Measurements from ENCODE around the gene HPS3. TPM values are rescaled to one million over a fixed set of nuclear protein-coding genes. Genes with fewer than 3 reads are reported as not detected.

The HPS3 gene
- total RNA-seq, 2 experiments from 2014 or later = 26.2 to 38.8 TPM

- BruUV-seq (replicated peaks) = no TSS peak
- no peaks in the 10 kb centered on the region for H3K9me2 ChIP-seq (ENCODE audit: insufficient read depth, low read length)
- no peaks in the 10 kb centered on the region; the same call in 1 of the 2 replicates for H3K36me3 ChIP-seq (ENCODE audit: insufficient read depth, low read length)
- H3K27ac ChIP-seq (ENCODE audit: low read depth, low read length, poor library complexity, severe bottlenecking) = no peak overlapping the region
- ChIA-PET POLR2A (interaction anchor here (0.7 to 1.3 kb wide), 5 partner anchors 10 to 174 kb away, joined by 3 to 4 read pairs (median 3); no protein-coding TSS in a partner anchor), CTCF (ENCODE audit: unreplicated experiment) (interaction anchor here (1.1 kb wide), 1 partner anchor 9 kb away, joined by 3 read pairs; no protein-coding TSS in a partner anchor)
- H2AFZ ChIP-seq (ENCODE audit: low read length) = no peak overlapping the region
- no peak for DNase-seq (ENCODE audit: low spot score)
- no peak overlapping the region for H3K4me2 ChIP-seq (ENCODE audit: low read length)
- H3K4me1 ChIP-seq (ENCODE audit: insufficient read depth, low read length, poor library complexity, severe bottlenecking) = peaks cover 1% of the 10 kb centered on the region
- intact Hi-C loops (cut with micrococcal nuclease; ENCODE audit: unreplicated experiment) = no loop called here
- peaks cover 17% of the 10 kb centered on the region for H3K9me3 ChIP-seq (ENCODE audit: low read length)
- H4K20me1 ChIP-seq (ENCODE audit: insufficient read depth, low read length) = no peaks in the 10 kb centered on the region
- no peak for TF ChIP-seq CTCF (conservative IDR thresholded peaks at IDR 0.05; ENCODE audit: low read length)
- TF ChIP-seq EZH2phosphoT487 (IDR thresholded peaks at IDR 0.05; ENCODE audit: borderline replicate concordance, low read depth, low read length) = no peak
- no peak overlapping the region for H3K4me3 ChIP-seq (ENCODE audit: low read depth, low read length, poor library complexity, severe bottlenecking)
- H3K79me2 ChIP-seq (ENCODE audit: insufficient read depth, low read depth, low read length) = no peaks in the 10 kb centered on the region
Measured at GRCh38 chr3:149101154-149101553, 28.3 kb upstream of the HPS3 start.

DNA sequence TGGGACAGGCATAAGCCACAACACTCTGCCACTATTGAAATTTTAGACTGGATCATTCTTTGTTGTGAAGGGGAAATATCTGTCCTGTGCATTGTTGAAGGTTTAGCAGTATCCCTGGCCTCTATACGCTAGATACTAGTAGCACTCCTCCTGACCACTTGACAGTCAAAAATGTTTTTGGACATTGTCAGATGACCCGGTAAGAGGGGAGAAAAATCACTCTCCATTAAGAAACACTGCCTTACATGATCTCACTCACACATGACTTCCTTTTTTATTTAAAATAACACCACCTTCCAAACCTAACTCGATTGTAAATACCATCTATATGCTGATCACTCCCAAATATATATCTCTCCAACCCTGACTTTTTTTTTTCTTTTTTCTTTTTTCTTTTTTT lies 27.8 kb upstream of the HPS3 start:
- H3K9me2 ChIP-seq (ENCODE audit: insufficient read depth, low read length) = no peaks in the 10 kb centered on the region
- H3K9me3 ChIP-seq (ENCODE audit: low read length) = peaks cover 22% of the 10 kb centered on the region
- no peaks in the 10 kb centered on the region for H4K20me1 ChIP-seq (ENCODE audit: insufficient read depth, low read length)
- H3K4me3 ChIP-seq (ENCODE audit: low read depth, low read length, poor library complexity, severe bottlenecking) = no peak overlapping the region
- no peak overlapping the region for H3K27ac ChIP-seq (ENCODE audit: low read depth, low read length, poor library complexity, severe bottlenecking)
- intact Hi-C loops (cut with micrococcal nuclease; ENCODE audit: unreplicated experiment) = no loop called here
- H3K4me1 ChIP-seq (ENCODE audit: insufficient read depth, low read length, poor library complexity, severe bottlenecking) = no peaks in the 10 kb centered on the region
- TF ChIP-seq EZH2phosphoT487 (IDR thresholded peaks at IDR 0.05; ENCODE audit: borderline replicate concordance, low read depth, low read length) = no peak
- TF ChIP-seq CTCF (conservative IDR thresholded peaks at IDR 0.05; ENCODE audit: low read length) = no peak
- no peaks in the 10 kb centered on the region; the same call in 1 of the 2 replicates for H3K36me3 ChIP-seq (ENCODE audit: insufficient read depth, low read length)
- H2AFZ ChIP-seq (ENCODE audit: low read length) = no peak overlapping the region
- ChIA-PET CTCF (ENCODE audit: unreplicated experiment) (no interaction called here), POLR2A (interaction anchor here (1.0 to 1.3 kb wide), 3 partner anchors 15 to 130 kb away, joined by 3 read pairs; no protein-coding TSS in a partner anchor)
- no peaks in the 10 kb centered on the region for H3K79me2 ChIP-seq (ENCODE audit: insufficient read depth, low read depth, low read length)
- H3K4me2 ChIP-seq (ENCODE audit: low read length) = no peak overlapping the region
- no peak for DNase-seq (ENCODE audit: low spot score)
- BruUV-seq (replicated peaks) = no TSS peak

DNA sequence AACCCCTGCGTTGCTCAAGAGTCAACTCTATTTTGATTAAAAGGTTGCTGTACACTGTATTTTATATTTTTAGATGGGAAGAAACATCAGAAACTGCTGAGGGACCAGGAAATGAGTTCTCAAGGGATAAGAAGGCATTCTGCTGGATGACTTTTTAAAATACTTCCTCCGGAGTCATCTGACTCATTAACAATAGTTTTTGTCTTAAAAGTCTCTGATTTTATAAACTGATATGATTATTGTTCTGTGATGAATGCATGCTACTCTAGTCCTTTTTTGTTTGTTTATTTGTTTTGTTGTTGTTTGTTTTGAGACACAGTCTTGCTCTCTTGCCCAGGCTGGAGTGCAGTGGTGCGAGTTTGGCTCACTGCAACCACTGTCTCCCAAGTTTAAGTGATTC lies 25.0 kb upstream of the HPS3 start:
- Histone ChIP-seq H3K9me3 (ENCODE audit: low read length) (peaks cover 36% of the 10 kb centered on the region), H2AFZ (ENCODE audit: low read length) (no peak overlapping the region), H3K27ac (ENCODE audit: low read depth, low read length, poor library complexity, severe bottlenecking) (no peak overlapping the region), H3K36me3 (ENCODE audit: insufficient read depth, low read length) (no peaks in the 10 kb centered on the region; the same call in 1 of the 2 replicates), H3K79me2 (ENCODE audit: insufficient read depth, low read depth, low read length) (no peaks in the 10 kb centered on the region), H4K20me1 (ENCODE audit: insufficient read depth, low read length) (no peaks in the 10 kb centered on the region), H3K4me1 (ENCODE audit: insufficient read depth, low read length, poor library complexity, severe bottlenecking) (no peaks in the 10 kb centered on the region), H3K4me2 (ENCODE audit: low read length) (no peak overlapping the region), H3K4me3 (ENCODE audit: low read depth, low read length, poor library complexity, severe bottlenecking) (no peak overlapping the region), H3K9me2 (ENCODE audit: insufficient read depth, low read length) (no peaks in the 10 kb centered on the region)
- BruUV-seq (replicated peaks) = no TSS peak
- ChIA-PET CTCF (ENCODE audit: unreplicated experiment) (no interaction called here), POLR2A (no interaction called here)
- no peak for TF ChIP-seq EZH2phosphoT487 (IDR thresholded peaks at IDR 0.05; ENCODE audit: borderline replicate concordance, low read depth, low read length)
- TF ChIP-seq CTCF (conservative IDR thresholded peaks at IDR 0.05; ENCODE audit: low read length) = no peak
- no peak for DNase-seq (ENCODE audit: low spot score)
- intact Hi-C loops (cut with micrococcal nuclease; ENCODE audit: unreplicated experiment) = no loop called here

All from OCI-LY7 (cell line).